Measurements from ENCODE around the gene A3GALT2. TPM values are rescaled to one million over a fixed set of nuclear protein-coding genes. Genes with fewer than 3 reads are reported as not detected.

The A3GALT2 gene
- total RNA-seq: not detected

DNA sequence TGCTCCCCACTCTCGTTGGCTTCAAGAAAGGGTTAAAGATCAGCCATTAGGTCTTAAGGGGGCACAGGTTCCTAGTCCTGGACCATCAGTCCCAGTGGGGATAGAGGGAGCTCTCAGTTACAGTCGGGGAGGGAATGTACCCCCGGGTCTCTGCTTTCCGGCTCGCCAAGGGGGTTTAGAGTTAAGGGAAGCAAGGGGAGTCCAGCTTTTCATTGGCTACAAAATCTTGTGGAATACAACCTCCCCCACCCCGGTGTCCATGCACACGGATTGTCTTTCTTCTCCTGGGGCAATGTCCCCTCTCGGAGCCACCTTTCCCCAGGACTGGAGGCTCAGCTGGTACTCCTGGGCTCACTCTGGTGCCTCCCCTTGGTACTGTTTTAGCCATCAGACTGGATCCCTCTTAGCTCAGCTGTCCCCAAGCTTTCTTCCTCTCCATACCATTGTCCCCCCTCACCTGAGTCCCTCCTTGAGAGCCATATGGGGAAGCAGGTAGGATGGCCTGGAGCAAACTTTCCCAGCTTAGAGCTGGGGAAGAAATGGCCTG is at the start of gene A3GALT2:
TSS of gene A3GALT2 (minus strand) at position 480 of the 547 bp plus-strand sequence. CDS start at position 480, 0 bp downstream.
- DNase-seq (ENCODE audit: low read depth in 2 of 3, low spot score in 2 of 3): no peak

DNA sequence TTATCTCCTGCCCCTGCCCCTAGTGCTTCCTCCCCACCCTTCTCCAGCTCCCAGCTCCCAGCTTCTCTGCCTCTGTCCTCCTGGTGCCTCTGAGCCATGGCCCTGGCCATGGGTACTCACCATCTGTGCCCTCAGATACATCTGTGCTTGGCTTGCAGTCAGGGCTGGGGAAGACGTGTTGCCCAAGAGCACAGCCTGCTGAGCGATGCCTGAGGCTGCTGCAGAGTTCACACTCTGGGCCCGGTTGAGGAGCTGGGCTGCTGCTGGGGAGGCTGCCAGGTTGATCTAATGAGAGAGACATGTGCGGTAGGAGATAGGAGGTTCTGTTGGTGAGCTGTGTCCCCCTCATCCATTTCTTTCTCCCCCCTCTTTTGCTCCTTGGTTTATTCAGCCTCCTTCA is 49.4 kb upstream of the A3GALT2 start:
- DNase-seq (ENCODE audit: low read depth in 2 of 3, low spot score in 2 of 3): no peak

DNA sequence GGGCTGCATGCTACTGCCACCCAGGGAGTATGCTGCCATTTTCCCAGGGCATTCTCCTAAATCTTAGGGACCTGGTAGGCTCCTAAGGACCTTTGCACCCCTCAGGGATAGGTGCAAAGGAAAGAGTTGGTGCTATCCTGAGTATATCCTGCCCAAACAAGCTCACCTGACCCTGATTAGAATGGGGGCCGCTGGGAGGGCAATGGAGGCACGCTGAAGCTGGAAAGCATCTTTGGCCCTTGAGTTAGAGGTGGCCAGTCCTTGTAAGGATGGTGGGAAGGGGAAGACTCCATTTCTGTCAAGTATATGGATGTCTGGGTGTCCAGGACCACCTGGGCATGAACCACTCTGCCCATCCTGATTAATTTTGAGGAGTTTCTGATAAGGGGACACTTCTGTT is 48.9 kb upstream of the A3GALT2 start:
- no peak for DNase-seq (ENCODE audit: low read depth in 2 of 3, low spot score in 2 of 3)

DNA sequence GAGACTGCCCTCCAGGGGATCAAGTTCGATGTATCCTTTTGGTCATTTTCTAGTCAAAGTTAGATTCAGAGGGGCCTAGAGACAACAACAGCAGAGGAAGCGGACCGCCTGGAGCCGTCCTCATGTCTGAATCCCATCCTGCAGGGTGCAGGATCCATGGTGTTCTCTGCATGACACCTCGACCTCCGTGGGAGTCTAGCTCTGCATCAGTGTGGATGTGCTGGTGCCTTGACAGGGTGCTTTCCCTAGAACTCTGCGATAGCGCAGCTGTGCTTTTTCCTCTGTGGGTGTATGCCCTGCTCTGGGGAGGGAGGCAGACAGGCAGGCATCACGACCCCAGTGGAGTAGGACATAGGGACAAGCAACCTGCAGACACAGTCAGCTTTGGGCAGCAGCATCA is 48.2 kb upstream of the A3GALT2 start:
- DNase-seq (ENCODE audit: low read depth in 2 of 3, low spot score in 2 of 3): no peak

DNA sequence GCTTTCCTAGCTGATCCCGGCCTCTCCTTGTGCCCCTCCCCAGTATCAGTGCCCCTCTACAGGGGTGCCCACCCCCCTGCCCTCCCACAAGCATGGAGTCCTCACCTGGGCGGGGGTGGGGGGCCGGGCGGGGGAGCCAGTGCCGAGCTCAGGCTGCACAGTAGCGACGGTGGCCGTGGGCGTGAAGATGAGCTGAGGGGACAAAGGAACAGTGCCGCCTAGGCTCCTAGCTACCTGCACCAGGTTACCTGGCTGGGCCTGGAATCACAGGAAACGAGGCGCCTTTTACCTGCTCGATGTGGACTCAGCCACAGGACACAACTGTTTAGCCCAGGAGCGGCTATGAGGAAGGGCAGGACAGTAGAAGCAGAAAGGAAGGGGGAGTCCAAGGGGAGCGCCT is 47.5 kb upstream of the A3GALT2 start:
- no peak for DNase-seq (ENCODE audit: low read depth in 2 of 3, low spot score in 2 of 3)

DNA sequence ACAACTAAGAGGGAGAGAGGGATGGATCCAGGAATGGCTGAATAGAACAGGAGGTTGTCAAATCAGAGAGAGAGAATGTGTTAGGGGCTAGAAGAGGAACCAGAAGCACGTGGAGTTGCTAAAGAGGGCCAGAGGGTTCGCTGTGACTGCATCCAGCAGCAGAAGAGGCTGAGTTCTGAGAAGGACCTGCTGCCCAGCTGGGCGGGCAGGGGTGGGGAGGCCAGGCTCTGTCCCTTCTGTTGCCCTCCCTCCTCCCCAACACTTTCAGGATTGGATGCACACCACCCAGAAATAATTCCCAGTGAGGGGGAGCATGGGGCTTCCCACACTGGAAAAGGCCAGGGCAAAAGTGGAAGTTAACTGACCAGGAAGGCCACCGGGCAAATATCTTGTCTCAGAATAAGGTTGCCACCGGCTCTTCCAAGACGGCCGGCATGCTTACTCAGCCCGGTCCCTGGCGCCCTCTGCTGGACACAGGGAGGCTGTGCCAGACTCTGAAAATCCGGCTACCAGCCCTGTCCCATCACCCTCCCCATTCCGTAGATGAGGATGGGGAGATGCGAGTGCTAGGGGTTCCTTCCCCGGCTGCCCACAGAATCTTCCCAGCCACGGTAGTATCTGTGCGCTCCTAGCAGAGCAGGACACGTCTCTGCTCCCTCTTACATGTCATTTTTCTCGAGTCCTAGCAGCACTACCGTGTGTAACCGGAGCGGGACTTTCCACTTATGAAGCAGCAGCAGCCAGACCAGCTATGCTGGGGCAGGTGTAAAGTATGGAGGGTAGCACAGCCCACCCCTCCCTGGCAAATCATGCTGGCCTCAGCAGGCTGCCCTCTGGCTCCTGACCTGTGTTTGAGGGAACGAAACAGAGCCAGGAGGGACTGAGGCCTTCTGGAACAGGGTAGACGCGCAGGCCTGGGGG is 46.8 kb upstream of the A3GALT2 start:
- peak; percentile 71 to 86 (median 77) for DNase-seq (ENCODE audit: low read depth in 2 of 3, low spot score in 2 of 3)

DNA sequence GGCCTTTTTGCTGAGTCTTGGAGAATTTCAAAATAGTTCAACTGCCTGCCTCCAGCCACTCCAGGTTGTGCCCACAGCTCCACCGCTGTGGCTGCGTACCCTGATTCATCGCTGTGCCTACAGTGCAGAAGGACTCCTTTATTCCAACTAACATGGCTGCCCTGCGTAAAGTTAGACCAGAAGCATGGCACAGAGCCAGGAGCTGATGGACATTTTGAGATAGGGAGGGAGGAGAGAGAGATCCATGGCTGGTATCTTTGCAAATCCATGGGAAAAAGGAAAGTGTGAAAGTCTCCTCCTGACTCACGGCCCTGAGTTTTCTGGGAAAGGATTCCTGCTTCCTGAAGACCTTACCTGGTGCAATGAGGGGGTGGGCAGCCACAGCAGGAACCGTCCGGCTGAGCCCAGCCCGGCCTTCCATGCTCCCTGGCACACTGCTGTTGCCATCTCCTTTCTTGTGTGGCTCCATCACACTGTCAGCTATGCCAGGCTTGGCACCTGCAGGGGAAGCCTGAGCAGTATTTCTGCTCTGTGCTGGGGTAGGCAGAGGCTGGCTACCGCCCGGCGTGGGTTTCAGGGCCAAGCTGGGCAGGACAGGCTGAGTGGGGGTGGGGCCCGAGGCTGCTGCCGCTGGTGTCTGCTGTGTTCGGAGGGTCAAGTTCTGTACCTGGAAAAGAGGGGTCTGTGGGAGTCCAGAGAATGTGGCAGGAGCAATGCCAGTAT is 46.0 kb upstream of the A3GALT2 start:
- no peak for DNase-seq (ENCODE audit: low read depth in 2 of 3, low spot score in 2 of 3)

DNA sequence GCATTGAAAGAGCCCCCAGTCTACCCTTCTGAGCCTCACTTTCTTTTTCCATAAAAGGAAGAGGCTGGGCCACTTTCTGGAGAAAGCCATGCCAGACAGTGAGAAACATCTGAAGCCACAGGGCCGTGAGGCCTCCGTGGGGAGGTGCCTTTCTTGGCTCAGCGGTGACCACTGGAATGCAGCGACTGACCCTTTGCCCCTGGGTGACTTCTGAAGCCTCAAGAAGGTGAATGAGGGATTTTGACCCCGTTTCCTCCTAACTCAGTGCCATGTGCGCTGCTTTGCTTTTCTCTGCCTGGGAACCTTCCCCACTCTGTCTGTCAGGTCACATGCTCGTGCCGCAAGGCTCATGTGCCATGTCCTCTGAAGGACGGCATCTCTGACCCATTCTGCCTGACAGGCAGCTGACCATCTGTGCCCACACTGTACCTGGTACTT is 44.7 kb upstream of the A3GALT2 start:
- DNase-seq (ENCODE audit: low read depth in 2 of 3, low spot score in 2 of 3): no peak

DNA sequence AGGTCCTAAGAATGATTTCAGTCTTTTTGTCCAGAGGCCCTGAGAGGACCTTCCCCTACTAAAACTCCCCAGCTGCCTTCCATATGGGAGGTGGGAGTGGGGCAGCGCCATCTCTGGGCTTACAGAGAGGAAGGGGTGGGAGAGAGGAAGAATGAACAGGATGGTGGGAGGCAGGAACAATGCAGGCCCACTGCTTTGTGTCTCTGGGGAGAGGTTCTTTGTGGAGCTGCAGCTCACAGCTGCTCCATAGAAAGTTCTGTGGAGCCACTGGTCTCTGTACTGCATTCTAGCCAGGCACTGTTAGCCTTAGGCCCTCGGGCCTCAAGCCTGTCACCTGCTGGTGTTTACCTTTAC is 43.6 kb upstream of the A3GALT2 start:
- DNase-seq (ENCODE audit: low read depth in 2 of 3, low spot score in 2 of 3): no peak

DNA sequence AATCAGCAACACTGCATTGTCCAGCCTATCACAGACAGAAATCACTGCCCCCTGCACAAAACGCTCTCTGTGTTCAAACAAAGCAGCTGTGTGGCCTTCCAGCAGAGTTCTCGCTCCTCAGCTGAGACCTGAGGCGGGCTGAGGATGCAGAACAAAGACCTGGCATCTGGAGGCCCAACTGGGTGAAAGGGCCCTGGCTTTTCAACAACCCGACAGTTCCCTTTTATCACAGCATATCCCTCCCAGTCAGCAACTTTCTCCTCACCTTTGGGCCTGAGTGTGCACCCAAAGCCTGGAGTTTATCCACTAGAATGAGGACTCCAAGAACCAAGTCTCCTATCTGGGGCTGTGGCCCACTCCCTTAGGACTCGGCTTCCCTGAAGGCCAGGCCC is 42.6 kb upstream of the A3GALT2 start:
- no peak for DNase-seq (ENCODE audit: low read depth in 2 of 3, low spot score in 2 of 3)

DNA sequence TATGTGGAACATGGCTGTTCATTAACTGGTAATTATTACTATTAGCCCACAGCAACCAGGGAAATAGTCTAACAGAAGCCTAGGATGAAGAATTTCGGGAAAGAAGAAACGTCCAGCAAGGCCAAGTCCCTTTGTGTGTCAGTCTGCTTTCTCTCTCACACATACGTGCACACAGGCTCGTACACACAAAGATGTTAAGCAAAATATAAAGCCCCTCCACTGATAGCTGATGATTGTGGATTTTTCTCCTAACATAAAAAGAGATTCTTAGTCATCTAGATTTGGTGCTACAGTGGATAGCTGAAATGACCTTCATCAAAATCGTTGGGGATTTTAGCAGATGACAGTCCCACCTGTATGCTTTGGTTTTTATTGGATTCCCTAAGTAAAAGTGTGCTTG is 42.1 kb upstream of the A3GALT2 start:
- DNase-seq (ENCODE audit: low read depth in 2 of 3, low spot score in 2 of 3): no peak

DNA sequence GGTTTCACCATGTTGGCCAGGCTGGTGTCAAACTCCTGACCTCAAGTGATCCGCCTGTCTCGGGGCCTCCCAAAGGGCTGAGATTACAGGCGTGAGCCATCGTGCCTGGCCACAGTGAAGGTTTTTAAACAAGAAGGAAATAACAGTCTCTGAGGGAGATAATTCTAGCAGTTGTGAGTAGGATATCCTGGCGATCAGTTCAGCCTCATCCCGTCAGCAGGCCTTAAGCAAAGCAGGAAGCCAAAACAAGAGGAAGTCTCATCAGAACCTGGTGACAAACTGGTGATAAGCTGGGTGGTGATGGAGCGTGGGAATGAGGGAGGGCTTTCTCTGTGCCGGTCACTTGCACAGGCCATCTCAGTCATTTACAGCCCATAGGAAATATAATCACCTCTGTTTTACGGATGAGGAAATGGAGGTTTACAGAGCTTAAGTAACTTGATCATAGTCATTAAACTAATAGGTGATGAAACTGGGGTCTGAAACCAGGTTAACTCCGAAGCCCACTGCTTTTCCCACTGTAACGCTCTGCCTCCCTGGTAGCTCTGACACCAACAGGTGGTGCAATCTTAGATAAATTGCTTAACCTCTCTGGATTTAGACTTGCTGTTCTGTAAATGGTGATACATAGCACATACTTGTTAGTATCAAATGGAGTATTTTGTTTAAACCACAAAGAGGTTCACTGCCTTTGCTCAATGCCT is 40.8 kb upstream of the A3GALT2 start:
- DNase-seq (ENCODE audit: low read depth in 2 of 3, low spot score in 2 of 3): peak in 2 of 3 donors; percentile 47 to 58

DNA sequence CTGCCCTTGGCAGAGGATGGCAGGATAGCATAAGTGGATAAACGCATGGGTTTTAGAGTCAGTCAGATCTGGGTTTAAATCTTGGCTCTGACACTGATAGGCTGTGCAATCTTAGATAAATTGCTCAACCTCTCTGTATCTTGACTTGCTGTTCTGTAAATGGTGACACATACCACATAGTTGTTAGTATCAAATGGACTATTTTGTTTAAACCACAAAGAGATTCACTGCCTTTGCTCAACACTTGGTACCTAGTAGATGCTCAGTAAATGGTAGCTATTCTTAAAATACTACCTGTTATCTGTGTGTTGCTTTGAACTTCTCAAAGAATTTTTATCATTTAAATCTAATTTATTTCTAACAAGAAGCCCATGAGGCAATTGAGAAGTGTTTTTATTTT is 39.5 kb upstream of the A3GALT2 start:
- DNase-seq (ENCODE audit: low read depth in 2 of 3, low spot score in 2 of 3): no peak

DNA sequence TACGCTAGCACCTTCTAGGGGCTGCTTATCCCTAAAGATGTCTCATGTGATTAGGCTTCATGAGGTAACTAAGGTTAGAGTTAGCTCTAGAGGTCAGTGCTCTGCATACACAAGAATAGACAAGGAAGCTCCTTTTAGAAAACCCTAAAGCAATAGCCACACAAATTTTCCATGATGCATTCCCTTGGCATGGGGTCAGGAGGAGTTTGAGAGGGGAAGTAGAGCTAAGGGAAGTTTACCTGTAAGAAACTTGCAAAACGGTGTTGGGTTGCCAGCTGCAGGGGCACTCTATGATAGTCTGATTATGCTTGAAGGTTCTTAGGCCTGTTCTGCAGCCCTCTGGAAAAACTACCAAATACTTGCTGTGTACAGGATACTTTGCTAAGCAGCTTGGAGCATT is 39.0 kb upstream of the A3GALT2 start:
- no peak for DNase-seq (ENCODE audit: low read depth in 2 of 3, low spot score in 2 of 3)

DNA sequence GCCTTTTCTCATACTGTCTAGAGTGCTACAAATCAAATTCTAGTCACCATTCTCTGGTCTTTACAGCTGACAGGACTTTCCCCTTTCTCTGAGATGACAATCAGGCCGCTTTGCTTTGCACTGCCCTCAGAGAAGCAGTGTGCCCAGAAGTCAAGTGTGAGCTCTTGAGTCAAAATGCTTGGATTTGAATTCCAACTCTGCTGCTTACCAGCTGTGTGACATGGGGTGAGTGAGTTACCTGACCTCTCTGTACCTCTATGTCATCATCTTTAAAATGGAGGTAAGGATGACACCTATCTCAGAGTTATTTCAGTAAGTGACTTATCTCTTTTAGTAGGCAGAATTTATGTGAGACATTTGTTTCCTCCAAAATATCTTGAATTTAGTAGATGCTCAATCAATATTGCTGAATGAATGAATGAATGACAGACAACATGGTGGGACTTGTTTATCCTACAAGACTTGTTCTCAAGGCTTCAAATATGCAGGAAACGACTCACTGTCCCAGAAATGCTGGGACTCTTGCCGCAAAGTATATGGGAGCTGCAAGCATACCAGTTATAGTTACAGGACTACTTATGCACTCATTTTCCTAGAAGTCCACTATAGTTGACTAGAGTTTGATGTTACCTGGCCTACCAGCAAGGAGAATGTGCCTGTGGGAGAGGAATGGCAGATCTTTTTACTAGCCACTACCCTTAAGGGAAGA is 38.1 kb upstream of the A3GALT2 start:
- DNase-seq (ENCODE audit: low read depth in 2 of 3, low spot score in 2 of 3): no peak

DNA sequence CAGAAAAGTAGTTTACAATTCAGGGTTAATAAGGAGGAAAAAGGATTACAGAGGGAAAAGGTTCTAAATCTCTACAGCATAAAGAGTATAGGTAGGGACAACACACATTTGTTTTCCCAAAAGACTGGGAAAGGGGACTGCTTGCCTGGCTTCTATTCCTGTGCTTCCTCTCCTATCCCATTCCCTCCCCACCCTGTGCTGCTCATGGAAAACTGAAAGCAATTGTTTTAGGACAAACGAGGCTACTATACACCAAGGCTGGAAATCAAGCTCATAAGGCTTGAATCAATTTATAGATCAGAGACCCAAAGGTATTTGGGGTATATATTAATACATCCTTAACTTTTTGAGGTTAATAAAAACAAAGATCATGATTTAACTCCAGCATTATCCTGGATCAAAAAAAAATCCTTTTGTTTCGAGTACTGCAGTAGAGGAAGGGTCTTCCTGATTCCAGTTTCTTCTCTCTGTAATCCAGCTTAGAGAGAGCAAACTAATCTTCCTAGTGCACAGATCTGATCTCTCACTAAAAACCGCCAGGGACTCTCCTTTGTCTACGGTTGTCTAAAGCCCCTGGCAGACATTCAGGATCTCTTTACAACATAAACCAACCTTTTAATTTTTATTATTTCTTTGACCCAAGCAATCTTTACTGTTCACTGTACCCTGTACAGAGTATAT is 37.4 kb upstream of the A3GALT2 start:
- DNase-seq (ENCODE audit: low read depth in 2 of 3, low spot score in 2 of 3): no peak

DNA sequence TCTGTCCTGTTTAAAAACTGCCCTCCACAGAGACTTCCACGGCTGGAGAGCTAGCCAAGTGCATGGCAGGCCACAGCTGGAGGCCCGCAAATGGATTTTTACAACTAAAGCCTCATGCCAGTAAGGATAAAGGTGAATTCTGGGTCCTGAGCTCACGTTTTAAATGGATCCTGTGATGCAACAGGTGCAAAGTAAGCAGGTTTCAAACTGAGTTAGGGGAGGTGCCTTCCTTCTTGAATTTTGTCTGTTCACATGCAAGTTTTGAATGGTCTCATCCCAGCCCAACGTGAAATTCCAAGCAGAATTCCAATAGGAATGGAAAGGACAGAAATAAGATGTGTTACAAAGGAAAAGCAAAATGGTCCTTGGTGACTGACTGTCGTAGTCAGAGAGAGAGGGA is 36.2 kb upstream of the A3GALT2 start:
- no peak for DNase-seq (ENCODE audit: low read depth in 2 of 3, low spot score in 2 of 3)

DNA sequence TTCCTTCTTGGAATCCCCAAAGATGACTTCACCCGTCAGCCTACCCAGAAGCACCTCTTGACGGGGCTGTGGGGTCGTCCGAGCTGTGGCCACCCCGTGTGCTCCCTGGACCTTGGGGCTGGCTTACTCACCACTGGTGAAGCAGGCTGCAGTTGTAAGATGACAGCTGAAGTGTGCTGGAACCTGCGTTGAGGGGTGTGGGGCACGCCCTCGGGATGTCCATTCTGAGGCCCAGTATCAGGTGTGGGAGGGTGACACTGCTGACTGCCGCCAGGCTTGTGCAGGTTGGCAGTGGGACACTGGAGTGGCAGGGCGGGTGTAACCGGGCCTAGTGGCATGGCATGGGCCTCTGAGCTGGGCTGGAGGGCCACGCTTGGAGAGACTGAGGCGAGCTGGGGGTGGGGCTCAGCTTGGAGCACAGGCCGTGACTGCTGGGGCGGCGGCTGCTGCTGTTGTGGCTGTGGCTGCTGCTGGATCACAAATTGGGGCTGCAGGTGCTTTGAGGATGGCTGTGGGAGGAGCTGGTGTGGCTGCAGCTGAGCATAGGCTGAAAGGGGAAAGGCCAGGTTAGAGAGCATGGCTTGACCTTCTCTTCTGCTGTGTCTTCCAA is 33.9 kb upstream of the A3GALT2 start:
- no peak for DNase-seq (ENCODE audit: low read depth in 2 of 3, low spot score in 2 of 3)

DNA sequence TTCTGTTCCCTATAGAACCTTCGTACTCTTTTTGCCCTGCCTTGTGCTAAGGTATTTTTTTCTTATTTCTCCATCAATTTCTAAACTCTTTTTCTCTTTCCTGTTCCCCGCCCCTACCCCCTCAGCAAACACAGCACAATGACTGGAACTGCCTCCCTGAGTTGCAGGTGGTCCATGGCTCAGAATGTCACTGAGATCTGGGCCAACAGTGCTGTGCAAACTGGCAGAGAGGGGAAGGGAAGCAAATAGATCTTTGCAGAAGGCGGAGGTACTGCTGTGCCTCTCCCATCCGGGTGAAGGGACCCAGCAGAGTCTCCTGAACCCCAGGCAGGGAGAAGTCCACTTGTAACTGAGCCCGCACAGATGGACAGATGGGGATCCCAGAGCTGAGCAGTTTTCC is 32.6 kb upstream of the A3GALT2 start:
- DNase-seq (ENCODE audit: low read depth in 2 of 3, low spot score in 2 of 3): no peak

DNA sequence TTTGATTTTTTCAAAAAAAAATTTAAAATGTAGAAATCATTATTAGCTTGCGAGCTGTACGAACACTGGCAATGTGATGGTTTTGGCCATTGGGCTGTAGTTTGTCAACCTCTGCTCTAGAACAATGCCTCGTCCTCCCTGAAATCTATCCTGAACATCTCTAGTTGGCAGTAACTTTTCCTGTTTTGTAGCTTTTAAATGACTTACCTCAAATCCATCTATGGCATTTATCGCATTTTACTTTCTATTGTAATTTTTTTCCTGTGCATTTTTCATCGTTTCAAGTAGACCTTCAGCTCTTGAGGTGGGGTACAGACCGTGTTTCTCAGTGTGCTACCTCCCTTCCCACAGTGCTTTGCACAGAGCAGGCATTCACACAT is 30.4 kb upstream of the A3GALT2 start:
- DNase-seq (ENCODE audit: low read depth in 2 of 3, low spot score in 2 of 3): no peak
